Erythroblast (primary cell): ENCODE data around the gene CTSZ.

Experiments used
- GATA1 ChIP-seq: IDR thresholded peaks from 2 replicates; pipeline ENCODE4 v1.6.1; 2011; ENCODE audit warnings: low read depth, mild to moderate bottlenecking, control low read depth, low read length, moderate library complexity
- POLR2A ChIP-seq: IDR thresholded peaks from 2 replicates; pipeline ENCODE4 v1.6.1; 2011; ENCODE audit warnings: mild to moderate bottlenecking, low read length

- TF ChIP-seq POLR2A (peak; percentile 50), GATA1 (no peak)
Measured at GRCh38 chr20:59019217-59019616, 12.2 kb upstream of the CTSZ start, which contains the start of gene TUBB1.
